ENCODE data around the gene ENDOD1. TPM values are rescaled to one million over a fixed set of nuclear protein-coding genes. Genes with fewer than 3 reads are reported as not detected.

ENDOD1 gene
- total RNA-seq, 1 experiment from 2014 or later, result 28.2 TPM

DNA sequence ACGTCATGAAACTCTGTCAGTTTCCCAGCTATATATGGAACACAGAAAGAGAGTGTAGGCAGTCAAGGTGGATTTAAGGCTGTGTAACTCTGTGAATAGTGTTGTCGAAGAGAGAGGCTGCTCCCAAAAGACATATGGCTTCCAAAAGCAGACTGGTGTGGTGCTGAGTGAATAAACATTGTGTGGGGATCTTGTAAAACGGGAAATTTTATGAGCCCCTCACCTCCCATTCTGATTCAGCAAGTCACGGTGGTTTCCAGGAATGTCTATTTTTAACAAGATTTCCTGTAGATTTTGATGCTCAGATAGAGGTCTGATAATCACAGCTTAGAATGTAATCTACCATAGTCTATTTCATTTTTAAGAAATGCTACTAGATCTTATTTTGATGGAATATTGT, 73.5 kb downstream of the ENDOD1 start:
- in situ Hi-C loops (cut with HindIII; ENCODE audit: low pct_unique_long_range_greater_than_20kb, low sequenced_read_pairs) (no loop called here), intact Hi-C loops (cut with micrococcal nuclease; ENCODE audit: unreplicated experiment) (no loop called here)
- no peak for ATAC-seq
- H3K36me3 ChIP-seq (ENCODE audit: control insufficient read depth, insufficient read depth, low read length), result no peaks in the 10 kb centered on the region
- H3K9me3 ChIP-seq (ENCODE audit: control insufficient read depth, insufficient read depth, low read depth, low read length), result no peaks in the 10 kb centered on the region
- CTCF ChIA-PET, result no interaction called here
- no peak overlapping the region for H3K27ac ChIP-seq (ENCODE audit: low read length)
- POLR2A ChIA-PET, result no interaction called here
- H3K27me3 ChIP-seq (ENCODE audit: control insufficient read depth, insufficient read depth, low read length), result peaks cover 5% of the 10 kb centered on the region; the same call in 1 of the 2 replicates
- no peak overlapping the region for H3K4me3 ChIP-seq (ENCODE audit: low read depth in 2 of 2, low read length in 2 of 2)
- TF ChIP-seq TCF7L2 (IDR thresholded peaks at IDR 0.05; ENCODE audit: low read depth, low read length), result no peak
- no peak for TF ChIP-seq POLR2AphosphoS5 (IDR thresholded peaks at IDR 0.05; ENCODE audit: low read depth, low read length)
- TF ChIP-seq, protein P1, sequence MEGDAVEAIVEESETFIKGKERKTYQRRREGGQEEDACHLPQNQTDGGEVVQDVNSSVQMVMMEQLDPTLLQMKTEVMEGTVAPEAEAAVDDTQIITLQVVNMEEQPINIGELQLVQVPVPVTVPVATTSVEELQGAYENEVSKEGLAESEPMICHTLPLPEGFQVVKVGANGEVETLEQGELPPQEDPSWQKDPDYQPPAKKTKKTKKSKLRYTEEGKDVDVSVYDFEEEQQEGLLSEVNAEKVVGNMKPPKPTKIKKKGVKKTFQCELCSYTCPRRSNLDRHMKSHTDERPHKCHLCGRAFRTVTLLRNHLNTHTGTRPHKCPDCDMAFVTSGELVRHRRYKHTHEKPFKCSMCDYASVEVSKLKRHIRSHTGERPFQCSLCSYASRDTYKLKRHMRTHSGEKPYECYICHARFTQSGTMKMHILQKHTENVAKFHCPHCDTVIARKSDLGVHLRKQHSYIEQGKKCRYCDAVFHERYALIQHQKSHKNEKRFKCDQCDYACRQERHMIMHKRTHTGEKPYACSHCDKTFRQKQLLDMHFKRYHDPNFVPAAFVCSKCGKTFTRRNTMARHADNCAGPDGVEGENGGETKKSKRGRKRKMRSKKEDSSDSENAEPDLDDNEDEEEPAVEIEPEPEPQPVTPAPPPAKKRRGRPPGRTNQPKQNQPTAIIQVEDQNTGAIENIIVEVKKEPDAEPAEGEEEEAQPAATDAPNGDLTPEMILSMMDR (IDR thresholded peaks at IDR 0.05), result no peak
- no peak for TF ChIP-seq SIN3A (IDR thresholded peaks at IDR 0.05; ENCODE audit: borderline replicate concordance, insufficient read depth, low read depth, low read length)
- TF ChIP-seq, protein P2, sequence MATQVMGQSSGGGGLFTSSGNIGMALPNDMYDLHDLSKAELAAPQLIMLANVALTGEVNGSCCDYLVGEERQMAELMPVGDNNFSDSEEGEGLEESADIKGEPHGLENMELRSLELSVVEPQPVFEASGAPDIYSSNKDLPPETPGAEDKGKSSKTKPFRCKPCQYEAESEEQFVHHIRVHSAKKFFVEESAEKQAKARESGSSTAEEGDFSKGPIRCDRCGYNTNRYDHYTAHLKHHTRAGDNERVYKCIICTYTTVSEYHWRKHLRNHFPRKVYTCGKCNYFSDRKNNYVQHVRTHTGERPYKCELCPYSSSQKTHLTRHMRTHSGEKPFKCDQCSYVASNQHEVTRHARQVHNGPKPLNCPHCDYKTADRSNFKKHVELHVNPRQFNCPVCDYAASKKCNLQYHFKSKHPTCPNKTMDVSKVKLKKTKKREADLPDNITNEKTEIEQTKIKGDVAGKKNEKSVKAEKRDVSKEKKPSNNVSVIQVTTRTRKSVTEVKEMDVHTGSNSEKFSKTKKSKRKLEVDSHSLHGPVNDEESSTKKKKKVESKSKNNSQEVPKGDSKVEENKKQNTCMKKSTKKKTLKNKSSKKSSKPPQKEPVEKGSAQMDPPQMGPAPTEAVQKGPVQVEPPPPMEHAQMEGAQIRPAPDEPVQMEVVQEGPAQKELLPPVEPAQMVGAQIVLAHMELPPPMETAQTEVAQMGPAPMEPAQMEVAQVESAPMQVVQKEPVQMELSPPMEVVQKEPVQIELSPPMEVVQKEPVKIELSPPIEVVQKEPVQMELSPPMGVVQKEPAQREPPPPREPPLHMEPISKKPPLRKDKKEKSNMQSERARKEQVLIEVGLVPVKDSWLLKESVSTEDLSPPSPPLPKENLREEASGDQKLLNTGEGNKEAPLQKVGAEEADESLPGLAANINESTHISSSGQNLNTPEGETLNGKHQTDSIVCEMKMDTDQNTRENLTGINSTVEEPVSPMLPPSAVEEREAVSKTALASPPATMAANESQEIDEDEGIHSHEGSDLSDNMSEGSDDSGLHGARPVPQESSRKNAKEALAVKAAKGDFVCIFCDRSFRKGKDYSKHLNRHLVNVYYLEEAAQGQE (IDR thresholded peaks at IDR 0.05; ENCODE audit: insufficient read depth in 1 of 2, low read depth in 2 of 2, low read length in 1 of 2), result no peak
- no TSS peak for BruUV-seq (replicated peaks)
- no peaks in the 10 kb centered on the region for H3K4me1 ChIP-seq (ENCODE audit: control insufficient read depth, insufficient read depth, low read length)
- DNase-seq (ENCODE audit: low read depth, low spot score), result no peak

DNA sequence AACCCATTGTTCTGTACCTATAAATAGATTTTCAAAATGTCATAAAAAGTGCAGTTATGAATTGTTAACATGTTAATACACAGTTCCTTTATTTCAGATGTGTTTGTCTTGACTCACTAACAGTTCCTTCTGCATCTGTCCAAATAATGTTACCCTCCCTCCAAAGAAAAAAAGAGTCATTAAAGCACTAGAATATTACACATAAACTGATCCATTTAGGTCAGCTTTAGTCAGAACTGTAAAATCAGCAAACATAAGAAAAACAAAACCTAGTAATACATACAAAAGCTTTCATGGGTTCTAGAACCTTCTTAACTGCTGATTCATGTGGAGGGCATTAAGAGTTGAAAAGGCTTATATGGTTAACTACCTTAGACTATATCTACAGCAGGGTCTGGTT, 76.0 kb downstream of the ENDOD1 start:
- in situ Hi-C loops (cut with HindIII; ENCODE audit: low pct_unique_long_range_greater_than_20kb, low sequenced_read_pairs) (no loop called here), intact Hi-C loops (cut with micrococcal nuclease; ENCODE audit: unreplicated experiment) (no loop called here)
- no peak overlapping the region for H3K27ac ChIP-seq (ENCODE audit: low read length)
- no peaks in the 10 kb centered on the region for H3K9me3 ChIP-seq (ENCODE audit: control insufficient read depth, insufficient read depth, low read depth, low read length)
- BruUV-seq (replicated peaks), result no TSS peak
- DNase-seq (ENCODE audit: low read depth, low spot score) (no peak), ATAC-seq (no peak)
- H3K36me3 ChIP-seq (ENCODE audit: control insufficient read depth, insufficient read depth, low read length), result no peaks in the 10 kb centered on the region
- TF ChIP-seq, protein P1 (IDR thresholded peaks at IDR 0.05), result no peak
- TF ChIP-seq TCF7L2 (IDR thresholded peaks at IDR 0.05; ENCODE audit: low read depth, low read length), result no peak
- no peak for TF ChIP-seq POLR2AphosphoS5 (IDR thresholded peaks at IDR 0.05; ENCODE audit: low read depth, low read length)
- TF ChIP-seq SIN3A (IDR thresholded peaks at IDR 0.05; ENCODE audit: borderline replicate concordance, insufficient read depth, low read depth, low read length), result no peak
- TF ChIP-seq, protein P2 (IDR thresholded peaks at IDR 0.05; ENCODE audit: insufficient read depth in 1 of 2, low read depth in 2 of 2, low read length in 1 of 2), result no peak
- H3K4me3 ChIP-seq (ENCODE audit: low read depth in 2 of 2, low read length in 2 of 2), result no peak overlapping the region
- POLR2A ChIA-PET, result no interaction called here
- CTCF ChIA-PET, result no interaction called here
- no peaks in the 10 kb centered on the region for H3K4me1 ChIP-seq (ENCODE audit: control insufficient read depth, insufficient read depth, low read length)
- peaks cover 10% of the 10 kb centered on the region for H3K27me3 ChIP-seq (ENCODE audit: control insufficient read depth, insufficient read depth, low read length)
